Hippocampal formation (tissue), 2 donors: Measurements from ENCODE around the gene CDH23.

Experiments
- DNase-seq, 2 donors: peaks; one replicate each; lab custom pipeline; 2025; lab: John Stamatoyannopoulos, UW

CDH23 gene

GRCh38 chr10:71423250-71423649, 26.5 kb downstream of the CDH23 start:
- DNase-seq = no peak

- no peak for DNase-seq
These were observed 27.2 kb downstream of the CDH23 start for GRCh38 chr10:71423901-71424300.

DNA sequence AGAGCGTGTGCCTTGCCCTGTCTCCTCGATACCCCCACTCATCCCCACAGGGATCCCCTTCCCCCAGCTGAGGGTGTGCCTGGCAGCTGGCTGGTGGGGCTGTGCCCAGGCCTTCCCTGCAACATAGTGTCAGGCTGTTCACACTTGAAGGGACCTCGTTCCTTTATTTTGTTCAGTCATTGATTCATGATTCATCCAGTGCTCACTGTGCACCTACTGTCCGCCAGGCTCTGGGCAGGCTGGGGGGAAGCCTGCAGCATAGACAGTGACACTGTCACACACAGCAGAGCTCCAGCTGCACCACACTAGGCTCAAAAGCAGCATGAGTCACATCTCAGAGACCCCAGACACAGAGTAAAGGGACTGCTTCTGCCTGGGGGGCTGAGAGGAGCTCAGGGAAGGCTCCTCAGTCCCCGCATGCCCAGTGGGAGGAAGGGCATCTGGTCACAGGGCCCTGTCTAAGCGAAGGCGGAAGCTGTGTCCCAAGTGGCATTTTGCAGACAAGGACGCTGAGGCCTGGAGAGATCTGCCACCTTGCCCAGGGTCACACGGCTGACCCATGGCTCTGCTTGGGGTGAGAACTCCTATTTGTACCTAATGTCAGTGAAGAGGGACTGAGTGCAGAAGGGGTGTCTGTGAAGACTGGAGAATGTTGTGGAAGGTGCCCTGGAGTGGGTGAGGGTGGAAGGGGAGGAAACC, 27.9 kb downstream of the CDH23 start:
- no peak for DNase-seq

GRCh38 chr10:71426058-71426605, 29.4 kb downstream of the CDH23 start:
- DNase-seq = no peak

- DNase-seq = no peak
These were observed 30.5 kb downstream of the CDH23 start for GRCh38 chr10:71427246-71427645.

DNA sequence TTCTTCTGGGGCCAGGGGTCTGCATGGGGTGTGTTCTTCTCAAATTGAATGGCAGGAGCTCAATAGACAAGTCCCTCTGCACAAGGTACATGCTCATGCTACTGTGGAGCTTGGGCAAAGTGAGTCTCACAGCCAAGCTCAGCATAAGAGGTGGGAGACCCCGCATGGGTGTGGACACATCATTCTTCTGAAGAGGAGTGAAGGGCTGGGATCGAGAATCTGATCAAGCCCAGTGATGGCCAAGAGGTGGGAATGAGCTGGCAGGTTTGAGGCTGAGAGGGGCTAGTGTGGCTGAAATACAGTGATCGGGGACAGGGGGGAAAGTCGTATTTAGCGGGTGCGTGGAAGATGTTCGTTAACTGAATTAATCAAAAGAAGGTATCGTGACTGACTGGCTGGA, 32.6 kb downstream of the CDH23 start:
- no peak for DNase-seq

DNA sequence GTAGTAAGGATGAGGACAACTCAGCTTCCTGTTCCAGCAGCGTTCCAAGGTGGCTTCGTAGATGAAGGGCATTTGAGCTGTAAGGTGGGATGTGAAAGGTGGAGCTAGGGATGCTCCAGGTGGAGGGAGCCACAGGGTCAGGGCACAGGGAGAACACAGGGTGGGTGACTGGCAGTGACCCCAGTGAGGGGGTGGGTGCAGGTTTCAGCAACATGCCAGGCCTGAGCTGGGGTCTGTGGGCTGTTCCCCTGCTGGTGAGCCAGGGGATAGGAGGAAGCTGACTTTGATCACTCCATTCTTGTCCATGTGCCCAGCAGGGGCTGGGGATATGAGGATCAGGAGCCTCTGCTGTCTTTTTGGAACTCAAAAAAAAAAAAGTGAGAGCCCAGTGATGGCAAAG, 33.2 kb downstream of the CDH23 start:
- no peak for DNase-seq

DNA sequence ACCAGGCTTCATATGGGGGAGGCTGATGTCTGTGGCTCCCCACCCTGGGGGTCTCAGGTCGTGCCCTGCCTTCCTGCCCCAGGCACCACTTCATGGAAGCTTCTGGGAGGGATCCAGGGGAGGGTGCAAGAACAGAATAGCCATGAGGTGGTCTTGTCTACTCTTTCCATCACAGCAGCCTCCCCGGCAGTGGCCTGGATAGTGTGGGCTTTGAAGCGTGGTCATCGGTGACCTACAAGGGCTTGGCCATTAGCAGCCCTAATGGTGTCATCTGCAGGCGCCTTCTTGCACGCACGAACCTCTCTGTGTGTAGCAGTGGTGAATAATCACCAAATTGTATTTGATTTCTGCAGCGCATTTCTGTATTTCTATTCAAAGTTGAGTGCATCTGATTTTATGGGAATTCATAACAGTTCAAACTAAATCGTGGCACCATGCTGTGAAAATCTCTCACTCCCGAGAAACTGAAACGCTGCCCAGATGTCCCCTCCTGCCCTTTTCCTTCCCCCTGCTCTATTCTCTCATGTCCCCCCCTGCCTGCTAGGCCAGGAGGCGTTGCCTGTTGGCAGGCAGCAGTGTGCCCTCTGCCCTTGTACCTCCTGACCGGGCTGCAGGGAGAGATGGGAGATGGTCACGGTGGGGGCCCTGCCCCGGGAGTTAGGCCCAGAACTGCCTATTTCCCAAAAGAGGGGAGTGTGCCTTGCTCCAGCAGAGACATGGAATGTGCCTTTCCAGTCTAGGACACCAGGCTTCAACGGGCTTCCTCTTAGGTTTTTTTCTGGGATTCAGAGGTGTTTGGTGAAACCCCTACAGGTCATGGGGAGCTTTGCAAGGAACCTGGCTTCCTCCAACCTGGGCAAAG, 34.8 kb downstream of the CDH23 start:
- no peak for DNase-seq

DNA sequence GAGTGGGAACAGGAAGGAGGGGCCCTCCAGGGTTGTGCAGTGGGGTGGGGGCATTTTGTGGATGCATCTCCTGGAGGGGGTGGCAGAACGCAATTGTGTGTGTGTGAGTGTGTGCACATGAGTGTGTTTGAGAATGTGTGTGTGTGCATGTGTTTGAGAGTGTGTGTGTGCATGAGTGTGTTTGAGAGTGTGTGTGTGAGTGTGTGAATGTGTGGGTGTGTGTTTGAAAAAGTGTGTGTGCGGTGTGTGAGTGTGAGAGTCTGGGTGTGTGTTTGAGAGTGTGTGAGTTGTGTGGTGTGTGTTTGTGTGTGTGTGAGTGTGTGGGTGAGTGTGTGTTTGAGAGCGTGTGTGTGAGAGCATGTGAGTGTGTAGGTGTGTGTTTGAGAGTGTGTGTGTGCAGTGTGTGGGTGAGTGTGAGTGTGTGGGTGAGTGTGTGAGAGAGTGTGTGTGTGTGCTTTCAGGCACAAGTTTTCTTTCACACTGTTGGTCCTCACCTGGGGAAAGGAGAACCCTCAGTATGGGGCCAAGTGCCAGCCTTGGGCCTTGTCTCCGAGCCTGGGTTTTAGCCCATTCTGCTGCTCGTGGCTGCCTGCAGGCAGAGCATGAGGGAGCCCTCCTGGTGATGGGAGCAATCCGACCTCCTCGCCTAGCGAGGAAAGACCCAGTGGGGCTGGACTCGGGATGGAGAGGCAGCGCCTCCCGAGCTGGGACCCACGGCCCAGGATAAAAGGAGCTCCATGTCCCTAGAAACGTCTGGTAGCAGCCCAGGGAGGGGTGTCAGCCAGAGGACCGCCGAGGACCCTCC, 35.6 kb downstream of the CDH23 start:
- DNase-seq = no peak

DNA sequence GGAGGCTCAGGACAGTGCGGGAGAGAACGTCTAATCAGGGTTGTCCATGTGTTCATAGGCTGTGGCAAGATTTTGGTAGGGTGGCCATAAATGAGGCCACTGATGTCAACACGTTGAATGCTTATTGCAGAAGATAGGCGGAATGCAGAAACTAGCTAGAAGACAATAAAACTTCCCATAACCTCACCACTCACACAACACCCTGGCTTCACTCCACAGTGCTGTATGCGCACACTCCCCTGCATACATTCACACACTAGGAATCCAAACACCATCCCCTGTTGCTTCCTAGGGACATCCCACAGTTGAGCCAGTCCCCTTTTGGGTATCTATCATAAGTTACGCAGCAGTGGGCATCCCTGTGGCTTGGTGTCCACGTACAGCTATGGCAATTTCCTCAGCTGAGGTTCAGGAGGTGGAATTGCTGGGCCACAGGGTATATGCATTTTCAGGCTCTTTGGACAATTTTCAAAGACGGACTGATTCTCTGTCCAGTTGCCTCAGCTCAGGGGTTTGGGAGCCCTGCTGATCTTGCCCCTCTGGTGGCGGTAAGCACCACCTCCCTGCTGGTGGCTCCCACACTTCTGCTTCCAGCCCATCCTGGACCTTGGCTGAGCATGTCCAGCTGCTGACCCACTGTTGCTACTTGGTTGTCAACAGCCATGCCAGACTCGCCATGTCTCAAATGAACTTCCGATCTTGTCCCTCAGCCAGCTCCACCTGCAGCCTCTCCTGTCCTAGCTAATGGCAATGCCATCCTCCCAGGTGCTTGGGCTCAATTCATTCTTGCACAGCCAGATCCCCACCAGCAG, 36.4 kb downstream of the CDH23 start:
- DNase-seq = no peak

GRCh38 chr10:71433768-71434744, 37.3 kb downstream of the CDH23 start:
- no peak for DNase-seq

DNA sequence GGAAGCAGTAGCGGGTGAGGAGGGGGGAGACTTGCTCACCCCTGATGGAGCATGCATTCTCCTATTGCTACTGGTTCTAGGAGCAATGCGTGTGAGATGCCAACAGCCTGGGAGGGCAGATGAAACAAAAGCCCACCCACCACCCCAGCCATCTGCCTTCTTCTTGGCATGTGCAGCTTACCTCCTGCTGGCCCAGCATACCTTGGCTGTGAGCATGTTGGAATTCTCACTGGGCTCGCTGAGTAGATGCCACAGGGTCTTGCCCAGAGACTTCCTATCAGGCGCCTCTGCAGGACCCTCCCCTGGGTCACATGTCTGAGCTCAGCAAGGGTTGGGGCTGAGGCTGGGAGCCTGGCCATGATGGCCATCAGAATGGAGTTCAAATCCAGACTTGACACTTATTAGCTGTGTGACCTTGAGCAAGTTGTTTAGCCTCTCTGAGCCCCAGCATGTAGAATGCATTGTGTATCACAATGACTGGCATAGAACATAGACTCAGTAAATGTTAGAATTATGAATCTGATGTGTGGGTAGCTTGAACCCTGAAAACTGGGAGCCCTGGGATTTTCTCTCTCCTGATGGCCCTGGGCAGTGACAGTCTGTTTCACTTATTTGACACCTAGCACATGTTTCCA, 38.2 kb downstream of the CDH23 start:
- no peak for DNase-seq

DNA sequence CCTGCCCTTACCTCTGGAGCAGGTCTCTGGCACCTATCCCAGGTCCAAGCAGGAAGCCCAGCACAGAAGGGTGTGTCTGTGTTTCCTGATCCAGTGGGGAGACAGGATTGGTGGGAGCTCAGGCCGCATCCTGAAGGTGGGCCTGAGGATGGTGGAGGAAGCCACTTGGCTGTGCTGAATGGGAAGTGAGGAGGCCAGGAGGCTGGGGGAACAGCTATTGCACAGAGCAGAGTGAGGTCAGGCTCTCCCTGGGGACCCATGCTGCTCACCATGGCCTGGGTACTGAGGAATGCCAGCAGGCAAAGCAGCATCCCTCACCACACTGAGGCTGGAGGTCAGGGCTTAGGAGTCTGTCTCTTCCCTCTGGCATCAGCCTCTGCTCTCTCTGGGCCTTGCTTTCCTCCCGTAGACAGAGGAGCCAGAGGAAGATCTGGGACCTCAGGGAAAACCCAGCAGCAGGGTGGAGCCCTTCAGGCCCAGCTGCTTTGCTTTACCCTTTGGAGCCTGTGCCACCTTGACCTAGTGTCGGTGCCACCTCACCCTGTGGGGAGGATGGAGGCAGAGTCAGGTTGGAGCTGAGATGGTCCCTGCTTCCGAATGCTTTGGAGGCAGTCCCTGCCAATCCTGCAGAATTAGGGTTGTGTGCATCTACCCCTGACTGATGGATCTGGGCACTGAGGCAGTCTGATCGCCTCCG, 39.0 kb downstream of the CDH23 start:
- no peak for DNase-seq

DNA sequence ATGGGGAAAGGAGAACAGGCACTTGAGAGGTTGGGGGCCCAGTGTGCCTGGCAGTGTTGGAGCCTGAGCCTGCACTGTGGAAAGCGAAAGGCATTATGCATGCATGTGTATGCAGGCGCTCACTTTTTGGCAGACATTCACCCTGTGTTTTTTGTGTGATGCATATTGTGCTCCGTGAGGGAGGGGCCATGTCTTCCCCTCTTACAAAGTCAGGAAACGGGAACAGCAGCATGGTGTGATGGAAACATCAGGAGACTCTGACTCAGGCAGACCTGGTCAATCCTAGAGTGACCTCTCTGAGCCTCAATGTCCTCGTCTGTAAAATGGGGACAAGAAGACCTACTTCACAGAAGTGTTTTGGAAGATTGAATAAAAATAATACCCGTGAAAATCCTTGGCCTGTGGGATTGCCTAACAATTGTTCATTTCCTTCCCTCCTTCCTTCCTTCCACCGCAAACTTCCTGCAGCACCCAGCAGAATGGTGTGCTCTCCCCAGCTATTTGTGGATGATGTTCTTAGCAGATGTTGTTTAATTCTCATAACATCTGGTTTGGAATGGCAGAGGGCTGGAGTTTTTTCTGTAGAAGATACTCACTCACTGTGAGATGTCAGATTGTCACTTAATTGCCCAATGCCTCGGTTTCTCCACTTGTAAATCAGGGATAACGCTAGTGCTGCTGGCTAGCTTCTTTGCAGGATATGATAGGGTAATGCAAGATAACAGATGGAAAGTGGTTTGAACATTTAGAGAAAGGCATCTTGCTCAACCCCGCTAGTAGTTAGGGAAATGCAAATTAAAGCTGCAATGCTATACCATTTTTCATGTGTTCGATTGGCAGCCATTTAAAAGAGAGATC, 39.8 kb downstream of the CDH23 start:
- no peak for DNase-seq

DNA sequence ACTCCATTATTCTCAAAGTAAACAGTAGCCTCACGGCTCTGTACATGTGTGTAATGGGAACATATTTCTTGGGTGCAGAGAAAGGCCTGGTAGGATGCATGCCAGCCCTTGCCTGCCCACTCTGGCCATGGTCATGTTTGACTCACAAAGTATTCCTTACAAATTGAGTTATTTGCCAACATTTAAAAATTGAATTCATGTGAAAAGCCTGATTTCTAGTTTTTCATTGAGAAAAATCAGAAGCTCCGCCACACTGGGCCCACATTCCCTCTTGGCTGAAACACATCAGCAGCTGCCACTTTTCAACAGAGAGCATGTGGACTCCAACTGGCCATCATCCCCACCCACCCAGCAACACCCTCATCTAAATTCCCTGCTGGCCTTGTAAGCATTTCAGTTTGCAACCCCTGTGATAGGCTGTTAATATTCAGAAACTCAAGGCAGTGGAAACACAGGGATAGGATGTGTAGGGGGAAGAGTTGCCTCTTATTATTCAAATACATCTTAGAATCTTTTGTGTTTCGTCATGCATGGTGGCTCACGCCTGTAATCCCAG, 40.9 kb downstream of the CDH23 start:
- no peak for DNase-seq

DNA sequence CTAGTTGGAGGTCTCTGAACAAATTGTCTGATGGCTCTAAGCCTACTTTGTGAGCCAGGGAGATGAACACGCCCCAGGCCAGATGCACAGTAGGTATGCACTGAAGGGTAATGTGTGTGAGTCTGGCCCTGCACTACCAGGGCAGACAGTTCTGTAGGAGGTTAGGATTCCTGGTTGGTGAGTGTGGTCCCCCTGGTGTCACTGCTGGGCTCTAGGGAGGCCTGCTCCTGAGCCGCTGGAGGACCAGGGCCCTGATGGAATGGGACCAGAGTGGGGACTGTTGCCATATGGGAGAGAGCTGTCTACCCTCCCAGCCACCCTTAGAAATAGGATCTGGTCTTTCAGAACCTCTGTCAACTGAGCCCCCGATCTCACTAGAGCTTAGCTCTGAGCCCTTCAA, 42.0 kb downstream of the CDH23 start:
- no peak for DNase-seq

GRCh38 chr10:71439670-71440425, 43.1 kb downstream of the CDH23 start:
- DNase-seq = no peak
